ELR (cell line): ENCODE data around the gene ROR1.

Experiments used
- DNase-seq: peaks from one replicate; pipeline ENCODE4 v3.0.0-alpha.2; 2015; ENCODE audit warnings: low read depth

The ROR1 gene

GRCh38 chr1:64147045-64147724, 373.4 kb downstream of the ROR1 start:
- no peak for DNase-seq

GRCh38 chr1:64147759-64148158, 373.9 kb downstream of the ROR1 start:
- DNase-seq = no peak

- no peak for DNase-seq
Observed at GRCh38 chr1:64150266-64150665, 376.4 kb downstream of the ROR1 start.

- no peak for DNase-seq
Observed at GRCh38 chr1:64150729-64151230, 377.0 kb downstream of the ROR1 start.

DNA sequence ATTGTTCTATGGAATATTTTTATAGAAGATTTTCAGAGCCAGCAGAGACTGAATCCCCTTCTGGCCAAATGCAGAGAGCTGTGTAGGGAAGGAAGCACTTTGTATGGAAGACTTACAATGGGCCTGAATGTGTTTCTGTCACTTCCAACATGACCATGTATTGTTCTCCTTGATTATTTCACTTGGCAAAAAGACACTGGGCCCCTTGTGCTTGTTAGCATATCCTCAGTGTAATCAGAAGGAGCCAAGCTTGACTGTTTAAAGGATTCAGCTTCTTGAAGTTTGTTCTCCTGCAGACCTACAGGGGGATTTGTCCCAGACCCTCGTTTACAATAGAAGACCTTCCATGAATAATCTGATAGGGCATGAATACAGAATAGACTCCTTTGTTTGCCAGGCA, 381.5 kb downstream of the ROR1 start:
- DNase-seq = no peak

DNA sequence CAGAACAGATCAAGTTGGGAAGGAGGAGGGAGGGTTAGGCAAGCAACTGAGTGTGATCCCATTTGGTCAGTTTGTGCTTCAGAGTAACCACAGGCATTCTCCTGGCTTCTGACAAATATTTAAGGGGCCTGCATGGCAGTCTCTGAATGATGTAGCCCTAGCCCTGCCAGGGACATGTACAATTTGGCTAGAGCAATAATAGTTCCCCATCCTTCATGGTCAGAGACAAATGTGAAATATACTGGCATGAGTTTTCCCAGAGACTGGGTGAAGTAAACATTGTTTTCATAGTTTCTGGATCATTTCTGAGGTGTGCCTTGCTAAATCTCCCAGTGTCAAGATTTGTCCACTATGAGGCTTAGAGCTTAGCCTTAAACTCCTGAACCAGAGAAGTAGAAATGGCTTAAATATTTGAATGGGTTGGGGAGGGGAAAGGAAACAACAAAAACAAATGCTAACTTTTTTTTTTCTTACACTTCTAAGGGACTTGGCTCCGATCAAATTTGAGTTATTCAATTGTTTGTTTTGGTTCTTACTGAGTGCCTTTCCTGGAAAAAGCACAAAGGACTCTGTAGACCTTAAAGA, 387.6 kb downstream of the ROR1 start:
- no peak for DNase-seq

DNA sequence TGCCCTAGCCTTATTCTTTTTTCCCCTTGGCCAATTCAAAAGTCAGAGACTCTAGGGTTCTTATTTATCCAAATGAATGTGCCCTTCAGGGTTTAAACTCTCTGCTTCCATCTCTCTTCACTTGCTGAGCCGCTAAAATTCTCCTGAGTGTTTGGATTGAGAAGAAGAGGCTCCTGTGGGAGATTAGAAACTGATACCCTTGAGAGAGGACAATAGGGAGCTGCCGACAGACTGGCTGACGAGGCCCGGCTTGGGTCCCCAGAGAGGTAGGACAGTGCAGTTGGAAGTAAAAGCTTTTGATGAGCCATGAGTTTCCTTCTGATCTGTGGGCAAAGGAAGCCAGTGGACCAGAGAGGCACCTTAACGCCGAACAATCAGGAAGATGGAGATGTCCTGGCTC, 388.3 kb downstream of the ROR1 start:
- DNase-seq = no peak

GRCh38 chr1:64162804-64163203, 389.0 kb downstream of the ROR1 start:
- no peak for DNase-seq

DNA sequence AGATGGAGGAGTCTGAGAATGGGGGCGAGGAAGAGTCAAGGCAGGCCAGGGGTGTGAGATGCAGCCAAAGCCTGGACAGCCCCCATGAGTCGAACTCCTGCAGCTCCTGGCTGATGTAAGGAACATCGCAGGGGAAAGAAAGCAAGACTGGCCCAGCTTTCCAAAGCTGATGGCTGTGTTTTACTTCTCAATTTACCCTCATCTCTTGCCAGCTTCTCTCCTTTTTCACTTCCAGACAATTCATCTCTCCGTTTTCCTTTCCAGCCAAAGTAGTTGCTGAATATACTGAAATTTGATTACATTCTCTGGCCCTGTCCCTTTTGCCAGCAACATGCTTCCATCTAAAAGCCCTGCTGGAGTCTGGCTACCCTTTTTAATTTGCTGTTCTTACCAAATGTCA, 389.6 kb downstream of the ROR1 start:
- DNase-seq = no peak

GRCh38 chr1:64163970-64164369, 390.2 kb downstream of the ROR1 start:
- peak; percentile 30 for DNase-seq

- DNase-seq = no peak
Observed at GRCh38 chr1:64166629-64167028, 392.8 kb downstream of the ROR1 start.

- DNase-seq = no peak
Observed at GRCh38 chr1:64167176-64167575, 393.4 kb downstream of the ROR1 start.

GRCh38 chr1:64171246-64171645, 397.4 kb downstream of the ROR1 start:
- DNase-seq = no peak

DNA sequence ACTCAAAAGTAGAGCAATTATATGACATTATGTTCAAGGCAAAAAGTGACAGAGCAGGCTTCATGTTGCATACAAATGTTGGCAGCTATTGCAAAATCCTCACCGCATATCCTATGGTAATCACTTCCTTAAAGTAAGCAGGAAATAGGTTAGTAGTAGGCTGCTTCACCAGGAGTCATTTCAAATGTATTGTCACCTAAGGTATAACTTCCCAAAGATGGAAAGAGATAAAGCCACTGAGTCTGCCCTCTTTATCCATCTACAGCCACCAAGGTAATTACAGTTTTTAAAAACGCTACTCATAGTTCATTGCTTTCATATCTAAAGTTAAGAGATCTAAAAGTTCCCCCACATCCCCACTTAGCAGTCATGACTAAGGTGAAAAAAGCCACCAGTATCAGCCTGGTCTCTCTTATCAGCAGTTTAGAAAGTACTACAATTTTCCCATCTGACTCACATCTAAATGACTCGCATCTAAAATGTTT, 398.0 kb downstream of the ROR1 start:
- DNase-seq = peak; percentile 51

GRCh38 chr1:64172458-64172983, 398.7 kb downstream of the ROR1 start:
- peak; percentile 33 for DNase-seq

DNA sequence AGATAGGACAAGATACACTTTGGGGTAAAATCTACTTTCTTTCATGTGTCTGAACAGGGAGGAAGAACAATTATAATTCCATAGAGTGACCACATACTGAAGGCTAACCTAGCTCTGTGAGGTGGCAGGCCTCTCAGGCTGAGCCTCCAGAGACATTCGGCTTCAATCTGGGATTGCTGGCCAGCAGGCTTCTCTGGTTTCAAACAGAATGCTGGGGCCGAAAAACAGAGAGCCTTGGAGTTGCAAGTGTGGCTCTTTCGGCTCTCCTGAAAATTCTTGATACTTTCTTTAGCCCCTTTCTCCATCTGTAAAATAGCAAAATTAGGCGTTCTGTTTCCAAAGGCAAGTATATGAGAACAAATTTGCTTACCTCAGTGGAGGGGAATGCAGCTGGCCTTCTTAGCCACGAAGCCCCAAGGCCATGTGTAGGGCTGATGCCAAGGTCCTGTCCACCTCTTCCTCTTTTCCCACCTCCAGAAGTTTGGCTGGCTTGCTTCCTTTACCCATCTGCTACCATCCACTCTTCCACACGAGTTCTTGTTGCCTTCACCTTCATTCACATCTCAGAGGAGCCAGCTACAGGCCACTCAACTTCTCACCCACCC, 399.6 kb downstream of the ROR1 start:
- DNase-seq = peak; percentile 13

- DNase-seq = no peak
Observed at GRCh38 chr1:64175639-64176038, 401.8 kb downstream of the ROR1 start.

DNA sequence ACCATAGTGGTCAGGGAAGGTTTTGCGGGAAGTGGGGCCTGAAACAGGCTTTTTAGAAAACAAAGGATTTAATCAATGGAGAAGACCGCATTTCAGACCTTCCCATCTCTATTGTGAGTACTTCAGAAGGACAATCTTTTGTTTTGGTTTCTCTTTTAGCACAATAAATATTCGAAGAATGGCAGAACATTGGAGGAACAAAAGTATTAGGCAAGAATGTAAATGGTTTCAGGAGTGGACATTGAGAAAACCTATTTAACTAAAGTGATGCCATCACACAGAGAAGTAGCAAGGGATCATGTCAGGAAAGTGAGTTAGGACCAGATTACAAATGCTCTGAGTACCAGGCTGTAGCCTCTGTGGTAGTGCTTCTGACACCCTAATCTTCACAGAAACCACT, 402.8 kb downstream of the ROR1 start:
- DNase-seq = no peak

- DNase-seq = no peak
Observed at GRCh38 chr1:64179588-64179987, 405.8 kb downstream of the ROR1 start.

DNA sequence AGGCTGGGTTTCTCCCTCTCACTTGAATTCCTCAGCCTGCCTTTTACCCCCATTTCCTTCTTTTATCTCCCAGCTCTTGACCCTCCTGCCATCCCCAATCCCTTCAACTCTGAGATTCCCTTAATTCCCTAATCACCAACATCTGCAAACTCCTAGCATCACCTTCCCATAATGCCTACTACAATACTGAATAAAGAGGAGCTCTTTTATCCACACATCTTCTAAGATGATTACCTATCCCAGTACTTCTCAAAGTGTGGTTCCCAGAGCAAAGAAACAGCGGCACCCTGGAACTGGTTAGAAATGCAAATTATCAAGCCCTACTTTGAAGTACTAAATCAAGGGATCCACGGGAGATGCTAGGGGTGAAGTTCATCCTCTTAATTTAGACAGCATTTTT, 408.4 kb downstream of the ROR1 start:
- no peak for DNase-seq

- DNase-seq = no peak
Observed at GRCh38 chr1:64183395-64184002, 409.7 kb downstream of the ROR1 start.

DNA sequence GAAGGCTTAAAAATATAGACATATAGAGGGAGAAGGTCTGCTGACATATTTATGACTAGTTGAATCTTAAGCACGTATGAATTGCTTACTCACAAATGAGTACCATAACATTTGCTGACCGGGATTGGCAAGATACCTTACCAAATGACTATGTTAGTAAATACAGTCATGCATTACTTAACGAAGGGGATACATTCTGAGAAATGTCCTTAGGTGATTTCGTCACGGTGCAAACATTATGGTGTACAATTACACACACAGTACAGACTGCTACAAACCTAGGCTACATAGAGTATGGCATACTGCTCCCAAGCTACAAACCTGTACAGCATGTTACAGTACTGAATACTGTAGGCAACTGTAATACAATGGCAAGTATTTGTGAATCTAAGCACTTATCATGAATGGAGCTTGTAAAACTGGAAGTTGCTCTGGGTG, 410.2 kb downstream of the ROR1 start:
- peak; percentile 70 for DNase-seq
